Hindlimb muscle (tissue), 1 donor: Measurements from ENCODE around the gene LRP5. TPM values are rescaled to one million over a fixed set of nuclear protein-coding genes. Genes with fewer than 3 reads are reported as not detected.
A peak's percentile ranks its signal among the peaks of the same experiment; 100 is the strongest.
"Not testable (repeated sequence)": the region's sequence is repeated elsewhere in the genome, so short reads cannot be mapped to it uniquely, and the experiment has no call there.

ENCODE experiments used
- DNase-seq: peaks from one replicate; pipeline ENCODE4 v3.0.0-alpha.2; 2013
- polyA plus RNA-seq: library from polyadenylated mRNA; unstranded; fragments of 120-200 nt; gene quantifications from one replicate; pipeline ENCODE4 v1.2.1, GENCODE V29; 2013; ENCODE audit not compliant: insufficient read length

The LRP5 gene
- polyA plus RNA-seq, 1 donor = 55.0 TPM

- no peak for DNase-seq
Observed at GRCh38 chr11:68282141-68282860, 30.1 kb upstream of the LRP5 start.

DNA sequence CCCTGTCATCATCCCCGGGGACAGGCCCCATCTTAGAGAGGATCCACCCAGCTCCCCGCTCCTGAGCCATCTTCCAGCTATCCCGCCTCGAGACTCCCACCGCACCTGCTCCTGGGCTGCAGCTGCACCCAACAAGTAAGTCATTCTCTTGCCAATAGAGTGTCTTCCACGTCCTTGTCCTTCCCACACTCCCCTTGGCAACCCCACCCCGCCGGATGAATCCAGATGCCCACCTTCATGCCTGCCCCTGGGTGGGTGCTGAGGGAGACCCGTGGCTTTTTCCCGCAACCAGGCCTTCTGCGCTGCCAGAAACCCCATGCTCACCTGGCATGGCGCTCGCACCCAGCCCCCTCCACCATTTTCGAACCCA, 29.5 kb upstream of the LRP5 start:
- no peak for DNase-seq

- DNase-seq = not testable (repeated sequence)
Observed at GRCh38 chr11:68284588-68284987, 27.8 kb upstream of the LRP5 start.

DNA sequence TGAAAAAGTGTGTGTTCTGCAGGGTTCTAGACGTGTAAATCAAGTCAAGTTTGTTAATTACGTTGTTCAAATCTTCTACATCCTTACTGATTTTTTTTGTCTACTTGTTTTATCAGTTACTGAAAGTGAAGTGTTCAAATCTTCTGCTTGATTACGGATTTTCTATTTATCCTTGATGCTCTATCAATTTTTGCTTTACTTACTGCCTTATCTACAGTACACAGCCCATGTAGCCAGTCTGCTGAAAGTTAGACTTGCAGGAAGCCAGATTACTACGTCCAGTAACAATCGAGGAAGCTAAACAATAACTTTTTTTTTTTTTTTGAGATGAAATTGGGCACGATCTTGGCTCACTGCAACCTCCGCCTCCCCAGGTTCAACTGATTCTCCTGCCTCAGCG, 25.0 kb upstream of the LRP5 start:
- DNase-seq = no peak

- no peak for DNase-seq
Observed at GRCh38 chr11:68289456-68289855, 22.9 kb upstream of the LRP5 start.

DNA sequence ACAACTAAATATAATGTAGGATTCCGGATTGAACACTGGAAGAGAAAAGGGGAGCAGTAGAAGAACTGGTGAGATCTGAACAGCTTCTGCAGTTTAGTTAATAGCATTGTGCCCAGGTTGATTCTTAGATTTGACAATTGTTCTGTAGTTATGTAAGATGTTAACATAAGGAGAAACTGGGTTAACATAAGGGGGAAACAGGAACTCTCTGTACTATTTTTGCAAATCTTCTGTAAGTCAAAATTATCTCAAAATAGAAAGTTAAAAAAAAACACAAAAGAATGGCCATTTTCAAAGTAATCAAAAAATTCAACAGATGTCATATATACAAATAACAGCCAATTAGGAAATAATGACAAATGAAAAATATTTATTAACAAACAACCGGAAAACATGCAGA, 18.7 kb upstream of the LRP5 start:
- DNase-seq = no peak

GRCh38 chr11:68295271-68295670, 17.1 kb upstream of the LRP5 start:
- no peak for DNase-seq

- no peak for DNase-seq
Observed at GRCh38 chr11:68295940-68296339, 16.5 kb upstream of the LRP5 start.

DNA sequence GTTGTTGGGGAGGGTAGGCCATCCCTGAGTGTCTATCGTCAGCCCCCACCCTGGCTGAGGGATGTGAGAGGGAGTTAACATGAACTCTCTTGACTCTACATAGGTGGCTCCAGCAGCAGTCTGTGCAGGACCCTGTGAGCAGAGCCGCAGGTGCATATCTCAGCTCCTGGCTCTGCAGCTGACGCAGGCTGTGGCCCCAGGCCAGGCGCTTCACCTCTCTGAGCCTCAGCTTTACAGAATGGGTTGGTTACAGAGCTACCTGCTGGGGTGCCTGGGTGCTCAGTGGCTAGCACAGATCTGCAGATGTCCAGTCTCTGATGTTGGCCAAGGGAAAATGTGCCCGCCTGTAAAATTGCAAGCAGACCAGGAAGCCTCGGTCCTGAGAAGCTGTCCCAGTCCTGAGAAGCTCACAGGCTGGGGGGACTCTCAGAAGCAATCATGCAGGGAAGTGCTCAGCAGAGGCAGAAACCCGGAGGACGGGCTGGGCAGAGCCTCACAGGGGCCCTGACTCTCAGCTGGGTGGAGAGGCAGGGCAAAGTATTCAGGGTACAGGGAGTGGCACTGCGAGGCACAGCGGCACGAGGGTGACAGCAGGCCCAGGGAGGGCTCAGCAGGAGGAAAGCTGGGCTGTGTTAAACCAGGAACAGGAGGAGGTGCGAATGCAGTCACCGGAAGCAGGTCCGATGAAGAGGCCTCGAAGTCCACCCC, 15.9 kb upstream of the LRP5 start:
- no peak for DNase-seq

DNA sequence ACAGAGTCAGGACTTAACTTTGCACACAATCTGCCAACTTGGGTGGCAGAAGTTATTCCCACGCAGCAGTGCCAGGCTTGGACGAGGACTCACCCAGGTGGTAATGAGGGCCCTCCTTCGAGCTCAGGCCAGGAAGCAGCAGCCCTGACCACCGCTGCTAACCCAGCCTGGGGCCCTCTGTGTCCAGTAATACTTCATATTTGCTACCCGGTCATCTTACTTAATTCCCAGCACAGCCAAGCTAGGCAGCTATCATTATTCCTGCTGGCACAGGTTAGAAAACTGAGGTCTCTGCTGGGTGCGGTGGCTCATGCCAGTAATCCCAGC, 15.4 kb upstream of the LRP5 start:
- DNase-seq = no peak

GRCh38 chr11:68297494-68297811, 14.9 kb upstream of the LRP5 start:
- no peak for DNase-seq

- peak; percentile 84 for DNase-seq
Observed at GRCh38 chr11:68297812-68298658, 14.4 kb upstream of the LRP5 start.

GRCh38 chr11:68298659-68299516, 13.5 kb upstream of the LRP5 start:
- no peak for DNase-seq

- not testable (repeated sequence) for DNase-seq
Observed at GRCh38 chr11:68299517-68299879, 12.9 kb upstream of the LRP5 start.

GRCh38 chr11:68300076-68300830, 12.1 kb upstream of the LRP5 start:
- DNase-seq = no peak

GRCh38 chr11:68302256-68302655, 10.1 kb upstream of the LRP5 start:
- DNase-seq = no peak

DNA sequence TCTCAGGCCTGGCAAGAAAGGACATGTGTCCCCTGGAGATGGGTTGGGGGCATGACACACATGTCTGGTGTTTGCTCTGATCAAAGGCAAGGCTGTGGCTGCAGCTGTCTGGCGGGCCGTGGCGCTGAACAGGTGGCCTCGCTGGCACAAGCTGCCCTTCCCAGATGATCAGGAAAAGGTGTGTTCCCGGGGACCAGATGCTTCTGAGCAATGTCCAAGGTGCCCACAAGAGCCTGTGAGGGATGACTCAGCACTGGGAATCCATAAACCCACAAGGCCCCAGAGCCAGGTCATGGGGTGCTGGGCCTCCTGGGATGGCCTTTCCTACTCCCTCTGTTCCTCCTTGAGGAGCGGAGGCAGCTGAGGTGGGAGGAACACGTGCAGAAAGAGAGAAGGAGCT, 9.7 kb upstream of the LRP5 start:
- DNase-seq = no peak

DNA sequence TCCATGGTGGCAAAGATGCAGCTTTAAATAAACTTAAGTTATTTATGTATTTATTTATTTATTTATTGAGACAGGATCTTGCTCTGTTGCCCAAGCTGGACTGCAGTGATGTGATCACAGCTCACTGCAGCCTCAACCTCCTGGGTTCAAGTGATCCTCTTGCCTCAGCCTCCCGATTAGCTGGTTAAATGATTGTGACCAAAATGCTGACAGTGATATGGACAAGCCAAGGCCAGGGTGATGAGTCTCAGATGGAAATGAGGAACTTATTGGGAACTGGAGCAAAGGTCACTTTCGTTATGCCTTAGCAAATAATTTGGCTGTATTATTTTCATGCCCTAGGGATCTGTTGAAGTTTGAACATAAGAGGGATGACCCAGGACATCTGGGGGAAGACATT, 9.3 kb upstream of the LRP5 start:
- no peak for DNase-seq

- no peak for DNase-seq
Observed at GRCh38 chr11:68303982-68304780, 8.2 kb upstream of the LRP5 start.

- no peak for DNase-seq
Observed at GRCh38 chr11:68306636-68307035, 5.8 kb upstream of the LRP5 start.

DNA sequence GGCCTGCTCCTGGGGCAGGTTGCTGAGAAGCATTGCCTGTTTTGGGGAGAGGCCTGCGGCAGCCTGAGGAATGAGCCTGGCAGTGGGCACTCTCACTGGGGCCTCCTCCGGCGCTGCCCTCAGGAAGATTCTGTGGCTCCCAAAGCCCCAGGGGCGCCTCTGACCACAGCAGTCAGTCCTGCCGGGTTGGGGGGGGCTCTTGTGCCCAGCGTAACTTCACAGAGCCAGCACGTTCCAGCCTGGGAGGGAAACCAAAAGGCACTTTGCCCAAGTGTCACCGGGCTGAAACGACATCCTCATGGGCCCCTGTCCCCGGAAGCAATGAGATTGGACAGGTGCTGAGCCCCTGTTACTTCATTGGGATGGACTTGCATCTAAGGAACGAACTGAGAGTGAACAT, 4.3 kb upstream of the LRP5 start:
- DNase-seq = no peak
